ENCODE results near the gene DHRSX. TPM values are rescaled to one million over a fixed set of nuclear protein-coding genes. Genes with fewer than 3 reads are reported as not detected.

DHRSX gene
- total and polyA plus RNA-seq, 7 donors = 12.5 to 25.2 (median 16.1) TPM

DNA sequence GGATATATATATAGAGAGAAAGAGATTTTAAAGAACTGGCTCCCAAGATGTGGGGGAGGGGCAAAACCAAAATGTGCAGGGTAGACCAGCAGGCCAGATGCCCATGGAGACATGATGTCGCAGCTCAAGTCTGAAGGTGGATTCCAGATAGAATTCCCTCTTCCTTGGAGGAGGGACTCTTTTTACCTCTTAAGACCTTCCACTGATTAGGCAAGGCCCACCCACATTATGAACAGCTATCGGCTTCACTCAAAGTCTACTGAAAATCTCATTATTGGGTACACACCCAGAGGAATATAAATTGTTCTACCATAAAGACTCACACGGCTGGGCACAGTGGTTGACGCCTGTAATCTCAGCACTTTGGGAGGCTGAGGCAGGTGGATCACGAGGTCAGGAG lies 59.3 kb downstream of the DHRSX start:
- 96% methylated on average over 5 of the region's 5 CpGs for WGBS, 2 donors
- Histone ChIP-seq H3K36me3 (peaks cover 0 to 6% (median 2%) of the 10 kb centered on the region in 4 donors), H3K4me1 (no peaks in the 10 kb centered on the region), H3K9me3 (no peaks in the 10 kb centered on the region), H3K27me3 (no peaks in the 10 kb centered on the region), H3K27ac (no peak overlapping the region), H3K4me3 (no peak overlapping the region)
- no peak for DNase-seq
- intact Hi-C loops (cut with DNase I) = no loop called here
- TF ChIP-seq EP300 (IDR thresholded peaks at IDR 0.05) = no peak
- TF ChIP-seq POLR2A (IDR thresholded peaks at IDR 0.05) = no peak
- TF ChIP-seq, protein P1, sequence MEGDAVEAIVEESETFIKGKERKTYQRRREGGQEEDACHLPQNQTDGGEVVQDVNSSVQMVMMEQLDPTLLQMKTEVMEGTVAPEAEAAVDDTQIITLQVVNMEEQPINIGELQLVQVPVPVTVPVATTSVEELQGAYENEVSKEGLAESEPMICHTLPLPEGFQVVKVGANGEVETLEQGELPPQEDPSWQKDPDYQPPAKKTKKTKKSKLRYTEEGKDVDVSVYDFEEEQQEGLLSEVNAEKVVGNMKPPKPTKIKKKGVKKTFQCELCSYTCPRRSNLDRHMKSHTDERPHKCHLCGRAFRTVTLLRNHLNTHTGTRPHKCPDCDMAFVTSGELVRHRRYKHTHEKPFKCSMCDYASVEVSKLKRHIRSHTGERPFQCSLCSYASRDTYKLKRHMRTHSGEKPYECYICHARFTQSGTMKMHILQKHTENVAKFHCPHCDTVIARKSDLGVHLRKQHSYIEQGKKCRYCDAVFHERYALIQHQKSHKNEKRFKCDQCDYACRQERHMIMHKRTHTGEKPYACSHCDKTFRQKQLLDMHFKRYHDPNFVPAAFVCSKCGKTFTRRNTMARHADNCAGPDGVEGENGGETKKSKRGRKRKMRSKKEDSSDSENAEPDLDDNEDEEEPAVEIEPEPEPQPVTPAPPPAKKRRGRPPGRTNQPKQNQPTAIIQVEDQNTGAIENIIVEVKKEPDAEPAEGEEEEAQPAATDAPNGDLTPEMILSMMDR (IDR thresholded peaks at IDR 0.05) = no peak
- no peak for TF ChIP-seq POLR2AphosphoS5 (IDR thresholded peaks at IDR 0.05)

GRCh38 chrX:2439613-2440012 lies 61.2 kb downstream of the DHRSX start:
- Histone ChIP-seq H3K9me3 (no peaks in the 10 kb centered on the region), H3K4me1 (no peaks in the 10 kb centered on the region), H3K4me3 (no peak overlapping the region), H3K27ac (no peak overlapping the region), H3K27me3 (no peaks in the 10 kb centered on the region), H3K36me3 (peaks cover 0 to 6% (median 2%) of the 10 kb centered on the region in 4 donors)
- DNase-seq = no peak
- 91 to 98% methylated on average over 8 of the region's 8 CpGs for WGBS, 2 donors
- TF ChIP-seq, protein P1 (IDR thresholded peaks at IDR 0.05) = no peak
- TF ChIP-seq POLR2A (IDR thresholded peaks at IDR 0.05) (no peak), POLR2AphosphoS5 (IDR thresholded peaks at IDR 0.05) (no peak), EP300 (IDR thresholded peaks at IDR 0.05) (no peak)
- intact Hi-C loops (cut with DNase I) = no loop called here

GRCh38 chrX:2435465-2435864 lies 65.3 kb downstream of the DHRSX start:
- Histone ChIP-seq H3K9me3 (no peaks in the 10 kb centered on the region), H3K27me3 (no peaks in the 10 kb centered on the region), H3K36me3 (peaks cover 0 to 13% (median under 1%) of the 10 kb centered on the region in 4 donors), H3K4me3 (no peak overlapping the region), H3K4me1 (no peaks in the 10 kb centered on the region), H3K27ac (no peak overlapping the region)
- intact Hi-C loops (cut with DNase I) = no loop called here
- 91 to 95% methylated on average over 2 of the region's 2 CpGs for WGBS, 2 donors
- TF ChIP-seq POLR2AphosphoS5 (IDR thresholded peaks at IDR 0.05) (no peak), POLR2A (IDR thresholded peaks at IDR 0.05) (no peak), EP300 (IDR thresholded peaks at IDR 0.05) (no peak)
- TF ChIP-seq, protein P1 (IDR thresholded peaks at IDR 0.05) = no peak
- DNase-seq = no peak

GRCh38 chrX:2434270-2435163 lies 66.3 kb downstream of the DHRSX start:
- H3K27me3 ChIP-seq = no peaks in the 10 kb centered on the region
- H3K9me3 ChIP-seq = no peaks in the 10 kb centered on the region
- H3K36me3 ChIP-seq = peaks cover 0 to 13% (median 0%) of the 10 kb centered on the region in 4 donors
- no peak overlapping the region for H3K4me3 ChIP-seq
- H3K4me1 ChIP-seq = no peaks in the 10 kb centered on the region
- no peak overlapping the region for H3K27ac ChIP-seq
- DNase-seq = no peak
- intact Hi-C loops (cut with DNase I) = no loop called here
- TF ChIP-seq POLR2AphosphoS5 (IDR thresholded peaks at IDR 0.05) = no peak
- TF ChIP-seq EP300 (IDR thresholded peaks at IDR 0.05) = no peak
- no peak for TF ChIP-seq POLR2A (IDR thresholded peaks at IDR 0.05)
- WGBS, 2 donors = 87% methylated on average over 12 of the region's 12 CpGs

DNA sequence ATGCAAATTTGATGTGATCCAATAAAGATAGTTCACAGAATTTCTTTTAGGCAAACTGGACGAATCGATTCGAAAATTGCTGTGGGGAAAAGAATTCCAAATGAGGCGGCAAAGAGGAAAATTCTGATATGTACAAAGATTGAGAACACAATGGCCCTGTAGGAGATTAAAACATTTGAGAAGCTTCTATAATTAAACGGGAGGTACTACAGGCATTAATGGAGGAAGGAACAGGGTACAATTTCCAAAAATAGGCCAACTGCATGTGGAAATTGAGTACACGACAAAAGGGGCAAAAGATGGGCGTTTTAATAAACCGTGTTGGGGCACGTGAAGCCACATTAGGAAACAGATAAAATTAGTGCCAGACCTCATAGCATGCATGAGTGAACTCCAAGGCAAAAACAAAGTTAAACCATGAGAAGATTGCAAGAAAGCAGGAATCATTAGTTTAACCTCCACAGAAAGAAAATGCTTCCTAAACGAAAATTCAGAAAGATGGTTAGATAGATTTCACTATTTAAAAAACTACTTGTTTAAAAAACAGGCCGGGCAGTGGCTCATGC lies 68.4 kb downstream of the DHRSX start:
- Histone ChIP-seq H3K4me1 (no peaks in the 10 kb centered on the region), H3K36me3 (peaks cover 0 to 13% (median 0%) of the 10 kb centered on the region in 4 donors), H3K4me3 (no peak overlapping the region), H3K27me3 (no peaks in the 10 kb centered on the region), H3K27ac (no peak overlapping the region), H3K9me3 (no peaks in the 10 kb centered on the region)
- TF ChIP-seq EP300 (IDR thresholded peaks at IDR 0.05) (no peak), POLR2AphosphoS5 (IDR thresholded peaks at IDR 0.05) (no peak), POLR2A (IDR thresholded peaks at IDR 0.05) (no peak)
- TF ChIP-seq, protein P1 (IDR thresholded peaks at IDR 0.05) = no peak
- WGBS, 2 donors = 81 to 91% methylated on average over 11 of the region's 11 CpGs
- no peak for DNase-seq
- intact Hi-C loops (cut with DNase I) = no loop called here
